G401.6 (cell line): ENCODE measurements around the gene PWWP2B.
"Not testable (repeated sequence)": the region's sequence is repeated elsewhere in the genome, so short reads cannot be mapped to it uniquely, and the experiment has no call there.

ENCODE experiments used
- FAIRE-seq: peaks from 2 replicates; lab custom pipeline; 2012; peaks lifted over from hg19 to GRCh38; lab: Jason Lieb, UNC

The PWWP2B gene

DNA sequence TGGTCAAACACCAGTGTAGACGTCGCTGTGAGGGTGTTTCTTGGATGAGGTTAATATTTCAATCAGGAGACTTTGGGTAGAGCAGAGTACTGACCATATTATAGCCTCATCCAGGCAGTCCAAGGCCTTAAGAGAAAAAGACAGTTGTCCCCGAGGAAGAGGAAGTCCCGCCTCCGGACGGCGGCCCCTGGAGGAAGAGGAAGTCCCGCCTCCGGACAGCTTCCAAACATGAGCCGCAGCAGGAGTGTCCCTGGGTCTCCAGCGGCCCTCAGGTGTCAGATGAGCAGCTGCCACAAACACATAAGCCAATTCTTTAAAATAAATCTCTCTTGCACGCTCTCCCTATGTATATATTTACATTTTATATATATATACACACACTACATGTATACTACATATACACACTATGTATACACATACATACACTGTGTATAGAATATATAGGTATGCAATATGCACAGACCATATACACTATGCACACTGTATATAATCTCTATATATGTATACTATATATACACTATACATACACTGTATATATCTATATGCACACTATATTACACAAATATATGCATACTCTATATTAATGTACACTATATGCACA is 37.5 kb downstream of the PWWP2B start:
- no peak for FAIRE-seq

DNA sequence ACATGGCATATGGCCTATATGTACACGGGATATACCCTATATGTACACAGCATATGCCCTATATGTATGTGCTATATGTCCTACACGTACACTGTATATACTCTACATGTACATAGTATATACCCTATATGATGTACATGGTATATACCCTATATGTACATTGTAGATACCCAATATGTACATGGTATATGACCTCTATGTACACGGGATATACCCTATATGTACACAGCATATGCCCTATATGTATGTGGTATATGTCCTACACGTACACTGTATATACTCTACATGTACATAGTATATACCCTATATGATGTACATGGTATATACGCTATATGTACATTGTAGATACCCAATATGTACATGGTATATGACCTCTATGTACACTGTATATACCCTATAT is 38.3 kb downstream of the PWWP2B start:
- not testable (repeated sequence) for FAIRE-seq

DNA sequence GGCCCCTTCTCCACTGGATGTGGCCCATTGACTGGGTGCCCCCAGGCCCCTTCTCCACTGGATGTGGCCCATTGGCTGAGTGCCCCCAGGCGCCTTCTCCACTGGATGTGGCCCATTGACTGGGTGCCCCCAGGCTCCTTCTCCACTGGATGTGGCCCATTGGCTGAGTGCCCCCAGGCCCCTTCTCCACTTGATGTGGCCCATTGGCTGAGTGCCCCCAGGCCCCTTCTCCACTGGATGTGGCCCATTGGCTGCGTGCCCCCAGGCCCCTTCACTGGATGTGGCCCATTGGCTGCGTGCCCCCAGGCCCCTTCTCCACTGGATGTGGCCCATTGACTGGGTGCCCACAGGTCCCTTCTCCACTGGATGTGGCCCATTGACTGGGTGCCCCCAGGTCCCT is 39.1 kb downstream of the PWWP2B start:
- not testable (repeated sequence) for FAIRE-seq

DNA sequence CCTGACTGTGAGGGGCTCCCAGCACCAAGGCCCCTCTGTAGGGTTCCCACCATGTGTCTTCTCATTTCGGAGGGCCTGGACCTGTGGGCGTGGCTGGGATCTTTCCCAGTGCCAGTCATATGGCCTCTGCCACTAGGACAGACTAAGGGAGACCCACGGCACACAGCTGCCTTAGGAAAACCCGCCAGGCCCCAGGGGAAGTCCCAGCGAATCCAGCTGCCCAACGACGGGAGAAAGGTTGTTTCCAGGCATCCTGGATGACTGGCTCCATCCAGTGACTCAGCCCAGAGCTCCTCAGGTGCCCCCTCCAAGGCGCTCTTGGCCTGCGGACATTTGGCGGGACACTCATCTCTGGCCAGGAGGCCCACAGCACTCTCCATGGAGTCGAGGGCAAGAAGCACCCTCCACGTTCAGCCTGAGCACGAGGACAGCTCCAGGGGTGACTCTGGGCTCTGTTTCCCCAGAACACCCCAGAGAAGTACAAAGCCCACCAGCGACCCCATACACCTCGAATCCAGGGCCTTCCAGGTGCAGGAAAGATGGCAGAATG is 39.9 kb downstream of the PWWP2B start:
- FAIRE-seq = no peak

DNA sequence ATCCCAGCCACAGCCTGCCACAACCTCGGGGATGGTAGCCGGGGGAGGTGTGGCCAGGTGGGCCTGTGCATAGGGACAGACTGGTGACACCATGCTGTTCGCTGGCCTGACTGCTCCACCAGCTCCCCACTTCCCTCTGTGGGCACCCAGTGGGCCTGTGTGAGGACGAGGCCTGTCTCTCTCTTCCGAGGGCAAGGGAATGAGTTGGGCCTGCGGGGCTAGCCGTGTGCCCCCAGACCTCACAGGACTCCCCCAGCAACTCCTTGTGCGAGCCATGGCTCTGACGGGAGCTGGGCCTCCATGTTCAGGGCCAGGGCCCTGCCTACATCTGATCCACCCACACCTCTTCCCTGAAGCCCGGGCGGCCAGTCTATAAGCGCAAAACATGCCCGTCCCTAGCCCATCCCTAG is 40.5 kb downstream of the PWWP2B start:
- FAIRE-seq = no peak

DNA sequence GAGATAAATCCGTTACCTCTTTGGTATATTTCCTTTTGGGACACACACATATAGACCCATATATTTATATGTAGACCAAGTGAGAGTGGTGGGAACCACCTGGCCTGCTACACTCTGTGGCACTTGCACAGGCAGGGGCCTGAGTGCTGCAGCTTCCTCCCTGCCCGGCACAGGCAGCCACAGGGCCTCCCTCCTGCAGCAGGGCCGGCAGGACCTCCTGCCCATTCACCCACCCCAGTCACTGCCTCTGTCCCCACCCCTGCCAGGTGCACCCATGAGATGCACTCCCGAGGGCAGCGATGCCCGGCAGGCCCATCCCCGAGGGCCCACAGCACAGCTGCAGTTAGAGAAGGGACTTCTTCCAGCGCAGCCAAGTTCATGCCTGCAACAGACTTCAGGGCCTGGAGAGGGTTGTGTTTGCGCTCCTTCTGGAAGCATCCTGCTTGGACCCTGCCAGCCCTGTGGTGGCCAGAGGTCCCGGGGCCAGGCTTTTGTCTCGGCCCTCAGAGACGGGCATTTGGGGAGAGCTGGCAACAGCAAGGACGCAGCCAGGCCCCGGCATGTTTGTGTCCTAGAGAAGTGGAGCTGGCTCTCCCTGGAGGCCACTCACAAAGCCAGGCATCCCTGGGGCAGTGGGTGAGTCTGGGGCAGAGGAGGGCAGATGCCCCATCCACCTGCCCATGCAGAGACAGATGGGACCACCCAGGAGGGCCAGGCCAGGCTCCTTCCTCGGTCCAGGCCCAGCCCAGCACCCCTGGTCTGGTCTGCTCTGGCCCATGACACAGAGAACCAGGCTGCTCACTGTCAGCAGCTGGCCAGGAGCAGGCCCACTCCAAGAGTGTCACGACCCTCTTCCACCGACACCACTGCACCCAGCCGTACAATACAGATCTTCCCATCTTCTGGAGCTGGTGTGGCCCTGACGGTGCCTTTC is 41.4 kb downstream of the PWWP2B start:
- no peak for FAIRE-seq

DNA sequence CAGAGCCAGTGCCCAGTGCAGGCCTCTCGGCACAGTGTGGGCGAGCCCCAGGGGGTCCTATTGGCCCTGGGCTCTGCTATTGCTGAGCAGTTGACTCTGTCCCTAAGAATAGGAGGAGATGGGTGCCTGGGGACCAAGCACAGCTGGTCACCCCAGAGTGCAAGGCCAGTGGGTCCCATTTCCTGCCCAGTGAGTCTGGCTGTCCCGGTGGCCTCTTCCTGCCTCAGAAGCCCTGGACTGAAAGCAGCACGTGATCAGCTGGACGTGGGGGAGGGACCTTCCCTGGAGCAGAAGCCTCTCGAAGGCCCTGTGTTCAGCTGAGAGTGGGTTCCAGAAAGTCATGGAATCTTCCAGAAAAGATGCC is 42.0 kb downstream of the PWWP2B start:
- no peak for FAIRE-seq

DNA sequence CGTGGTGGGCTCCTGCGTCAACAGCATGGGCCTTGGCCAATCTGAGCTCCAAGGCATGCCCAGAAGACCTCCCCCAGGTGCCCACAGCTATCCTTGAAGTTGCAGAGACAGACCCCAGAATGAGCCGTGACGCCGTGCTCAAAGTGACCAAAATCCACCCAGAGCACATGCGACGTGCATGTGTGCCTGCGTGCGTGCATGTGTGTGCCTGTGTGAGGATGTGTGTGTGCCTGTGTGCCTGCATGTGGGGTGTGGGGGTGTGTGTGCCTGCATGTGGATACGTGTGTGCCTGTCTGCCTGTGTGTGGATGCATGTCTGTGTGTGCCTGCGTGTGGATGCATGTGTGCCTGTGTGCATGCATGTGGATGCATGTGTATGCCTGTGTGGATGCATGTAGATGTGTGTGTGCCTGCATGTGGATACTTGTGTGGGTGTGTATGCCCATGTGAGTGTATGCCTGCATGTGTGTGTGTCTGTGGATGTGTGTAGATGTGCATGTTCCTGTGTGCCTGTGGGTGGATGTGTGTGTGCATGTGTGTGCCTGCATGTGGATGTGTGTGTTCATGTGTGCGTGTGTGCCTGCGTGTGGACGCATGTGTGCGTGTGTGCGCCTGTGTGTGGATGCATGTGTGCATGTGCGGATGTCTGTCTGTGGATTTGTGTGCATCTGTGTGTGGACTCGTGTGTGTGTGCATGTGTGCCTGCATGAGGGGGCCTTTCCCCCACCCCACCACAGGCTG is 42.6 kb downstream of the PWWP2B start:
- no peak for FAIRE-seq

DNA sequence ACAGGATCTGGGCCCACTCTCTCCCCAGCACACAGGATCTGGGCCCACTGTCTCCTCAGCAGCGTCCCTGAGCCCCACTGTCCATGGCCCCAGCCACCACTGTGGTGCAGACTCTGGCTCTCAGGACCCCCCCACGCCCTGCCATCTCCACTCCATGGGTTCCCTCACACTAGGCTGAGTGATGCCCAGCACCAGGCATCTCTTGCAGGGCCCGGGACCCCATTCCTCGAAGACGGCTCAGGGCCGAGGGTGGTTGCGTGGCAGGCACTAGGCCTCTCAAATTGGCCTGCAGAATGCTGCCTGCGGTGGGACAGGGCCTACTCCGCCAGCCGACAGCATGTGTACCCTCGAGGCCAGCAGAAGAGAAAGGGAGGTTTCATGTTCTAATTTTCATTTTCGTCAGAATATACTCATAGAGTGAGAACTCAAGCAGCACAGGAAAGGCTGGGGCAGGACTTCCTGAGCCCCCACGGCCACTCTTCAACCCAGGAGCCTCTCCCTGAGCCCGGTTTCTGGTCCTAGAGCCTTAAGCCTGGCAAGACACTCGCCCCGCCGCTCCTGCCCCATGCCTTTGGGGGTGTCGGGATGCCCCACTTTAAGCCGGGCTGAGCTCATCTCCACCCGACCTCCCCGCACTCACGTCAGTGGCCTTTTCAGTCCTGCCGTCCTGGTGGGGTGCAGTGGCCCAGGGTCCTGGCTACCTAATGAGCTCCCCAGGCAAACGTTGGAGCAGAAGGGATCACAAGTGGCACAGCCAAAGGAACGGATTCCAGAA is 44.0 kb downstream of the PWWP2B start:
- no peak for FAIRE-seq

DNA sequence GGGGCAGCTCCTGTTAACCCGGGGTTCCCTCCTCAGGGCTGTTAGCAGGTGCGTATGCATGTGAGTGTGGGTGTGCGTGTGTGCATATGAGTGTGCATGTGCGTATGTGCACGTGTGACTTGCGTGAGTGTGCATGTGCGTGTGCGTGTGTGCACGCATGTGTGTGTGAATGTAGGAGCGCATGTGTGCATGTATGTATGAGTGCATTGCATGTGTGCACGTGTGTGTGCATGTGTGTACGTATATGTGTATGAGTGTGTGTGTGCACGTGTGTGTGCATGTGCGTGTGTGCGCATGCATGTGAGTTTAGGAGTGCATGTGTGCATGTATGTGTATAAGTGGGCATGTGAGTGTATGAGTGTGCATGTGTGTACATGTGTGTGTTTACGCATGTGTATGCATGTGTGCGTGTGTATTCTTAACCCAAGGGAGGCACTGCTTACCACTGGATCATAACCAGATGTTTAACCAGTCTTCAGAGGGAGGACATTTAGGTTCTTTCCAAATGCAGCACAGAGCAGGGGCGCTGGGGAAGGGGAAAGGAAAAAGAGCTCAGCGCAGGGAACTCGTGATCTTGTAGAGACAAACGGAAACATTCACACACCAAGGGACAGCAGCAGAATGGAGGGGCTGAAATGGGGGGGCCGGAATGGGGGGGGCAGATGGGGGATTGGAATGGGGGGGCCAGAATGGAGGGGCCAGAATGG is 45.0 kb downstream of the PWWP2B start:
- FAIRE-seq = no peak

DNA sequence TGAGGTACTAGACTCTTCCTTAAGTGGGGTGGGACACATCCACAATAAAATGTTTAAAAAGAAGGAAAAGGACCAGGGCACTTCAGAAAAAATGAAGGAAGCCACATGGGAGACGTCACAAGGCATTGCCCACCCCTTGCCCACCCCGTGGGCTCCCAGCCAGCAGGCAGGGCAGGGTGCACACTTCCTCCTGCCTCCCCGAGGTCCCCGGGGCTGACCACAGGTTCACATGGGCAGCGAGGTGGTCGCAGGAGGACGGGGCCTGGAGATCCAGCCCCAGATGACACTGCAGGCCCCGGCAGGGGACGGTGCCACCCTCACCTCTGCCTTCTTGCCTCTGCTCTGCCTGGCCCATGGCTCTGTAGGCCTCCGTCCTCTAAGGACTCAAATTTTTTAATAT is 45.6 kb downstream of the PWWP2B start:
- FAIRE-seq = no peak

DNA sequence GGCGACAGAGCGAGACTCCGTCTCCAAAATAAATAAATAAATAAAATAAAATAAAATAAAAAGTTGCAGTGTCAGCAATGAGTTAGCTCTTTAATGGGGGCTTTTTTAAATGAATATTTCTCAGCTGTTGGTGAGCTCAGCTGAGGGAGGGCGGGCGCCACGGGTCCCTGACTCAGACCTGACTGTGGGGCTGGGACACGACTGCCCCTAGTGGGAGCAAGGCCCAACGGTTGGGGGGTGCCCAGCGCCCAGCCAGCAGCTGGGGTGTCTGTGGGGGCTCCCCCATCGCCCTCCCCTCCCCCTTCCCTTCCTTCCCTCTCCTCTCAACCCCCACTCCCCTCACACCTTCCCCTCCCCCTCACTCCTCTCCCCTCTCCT is 46.6 kb downstream of the PWWP2B start:
- FAIRE-seq = no peak

DNA sequence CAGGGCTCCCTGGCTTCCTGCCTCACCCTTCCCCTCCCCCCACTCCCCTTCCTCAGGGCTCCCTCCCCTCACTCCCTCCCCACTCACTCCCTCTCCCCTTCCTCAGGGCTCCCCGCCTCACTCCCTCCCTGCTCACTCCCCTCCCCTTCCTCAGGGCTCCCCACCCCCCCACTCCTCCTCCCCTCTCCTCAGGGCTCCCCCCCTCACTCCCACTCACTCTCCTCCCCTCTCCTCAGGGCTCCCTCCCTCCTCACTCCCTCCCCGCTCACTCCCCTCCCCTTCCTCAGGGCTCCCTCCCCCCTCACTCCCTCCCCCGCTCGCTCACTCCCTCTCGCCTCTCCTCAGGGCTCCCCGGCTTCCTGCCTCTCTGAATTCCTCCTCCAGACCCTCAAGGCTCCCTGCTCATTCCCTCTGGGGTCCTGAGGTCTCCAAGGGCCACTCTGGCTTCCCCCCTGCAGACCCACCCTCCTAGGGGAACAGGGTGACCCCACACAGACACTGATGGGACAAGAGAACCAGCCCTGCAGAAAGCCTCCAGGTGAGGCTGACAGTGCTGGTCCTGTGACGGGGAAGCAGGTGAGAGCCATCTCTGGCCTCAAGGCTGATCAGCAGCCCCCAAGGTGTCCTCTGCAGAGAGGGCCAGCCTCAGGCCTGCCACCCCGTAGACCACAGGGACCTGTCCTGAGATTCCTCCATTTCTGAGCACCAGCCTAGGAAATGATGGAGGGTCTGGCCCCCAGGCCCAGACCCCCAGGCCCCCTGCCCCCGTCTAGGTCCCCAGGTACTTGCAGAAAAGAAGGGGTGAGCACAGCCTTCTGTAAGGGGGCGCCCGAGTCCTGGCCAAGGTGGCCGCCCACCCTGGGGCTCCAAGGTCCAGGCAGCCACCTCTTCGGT is 47.2 kb downstream of the PWWP2B start:
- FAIRE-seq = no peak

DNA sequence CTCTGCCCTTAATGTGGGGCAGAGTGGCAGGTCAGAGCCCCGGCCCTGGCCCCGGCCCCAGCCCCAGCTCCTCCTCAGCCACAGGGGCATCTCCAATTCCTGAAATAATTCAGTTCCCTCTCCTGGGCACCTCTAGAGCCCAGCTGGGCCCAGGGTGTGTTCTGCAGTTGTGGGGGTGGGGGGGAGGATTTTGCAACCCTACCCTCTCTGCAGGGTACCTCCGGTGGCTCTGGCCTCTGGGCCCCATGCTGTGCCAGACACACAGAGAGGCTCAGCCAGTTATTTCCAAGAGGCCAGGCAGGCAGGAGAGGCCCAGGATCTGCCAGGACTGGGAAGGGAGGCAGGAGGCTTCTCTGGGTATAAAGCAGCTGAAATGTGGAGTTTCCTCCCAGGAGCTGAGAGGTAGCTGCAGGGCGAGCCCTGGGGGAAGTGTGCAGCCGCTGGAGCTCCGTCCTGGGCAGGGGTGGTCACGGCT is 47.9 kb downstream of the PWWP2B start:
- FAIRE-seq = no peak

DNA sequence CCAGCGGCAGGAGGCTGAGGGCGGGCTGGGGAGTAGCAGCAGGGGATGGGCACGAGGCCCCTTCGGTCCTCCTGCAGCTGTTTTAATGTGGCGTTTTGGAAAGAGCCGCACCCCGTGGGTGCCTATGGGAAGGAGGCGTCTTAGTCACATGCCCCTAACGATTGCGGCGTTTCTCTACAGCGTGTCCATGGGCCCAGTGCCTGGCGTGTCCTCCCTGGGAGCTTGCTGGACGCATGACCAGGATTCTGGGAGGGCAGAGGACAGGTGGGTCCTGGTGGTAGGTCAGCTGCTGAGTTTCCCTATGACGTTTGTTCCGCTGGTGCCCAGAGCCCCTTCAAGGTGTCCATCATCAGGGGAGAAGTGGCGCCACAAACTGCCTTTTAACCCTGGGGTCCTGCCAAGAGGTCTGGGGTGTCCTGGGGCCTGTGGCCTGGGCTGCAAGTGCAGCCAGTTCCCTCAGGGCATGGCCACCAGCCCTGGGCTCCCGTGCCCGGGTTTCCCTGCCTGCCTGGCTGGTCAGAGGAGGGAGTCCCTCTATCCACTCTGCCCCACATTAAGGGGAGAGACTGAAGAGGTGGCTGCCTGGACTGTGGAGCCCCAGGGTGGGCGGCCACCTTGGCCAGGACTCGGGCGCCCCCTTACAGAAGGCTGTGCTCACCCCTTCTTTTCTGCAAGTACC is 48.7 kb downstream of the PWWP2B start:
- FAIRE-seq = no peak

DNA sequence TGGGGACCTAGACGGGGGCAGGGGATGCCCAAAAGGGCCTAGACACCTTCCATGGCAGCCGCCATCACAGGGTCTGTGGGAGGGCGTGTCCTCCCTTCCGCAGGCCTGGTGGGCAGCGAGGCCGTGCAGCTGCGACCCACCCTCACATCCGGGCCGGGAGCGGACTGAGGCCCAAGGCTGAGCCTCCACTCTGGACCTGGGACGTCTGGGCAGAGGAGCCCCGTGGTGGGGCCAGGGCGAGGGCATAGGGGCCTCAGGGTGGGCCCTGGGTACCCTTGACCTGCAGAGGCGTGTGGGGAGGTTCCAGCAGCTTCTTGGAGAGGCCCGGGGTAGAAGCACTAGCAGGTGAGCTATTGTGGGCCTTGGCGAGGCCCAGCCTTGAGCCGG is 49.2 kb downstream of the PWWP2B start:
- no peak for FAIRE-seq

DNA sequence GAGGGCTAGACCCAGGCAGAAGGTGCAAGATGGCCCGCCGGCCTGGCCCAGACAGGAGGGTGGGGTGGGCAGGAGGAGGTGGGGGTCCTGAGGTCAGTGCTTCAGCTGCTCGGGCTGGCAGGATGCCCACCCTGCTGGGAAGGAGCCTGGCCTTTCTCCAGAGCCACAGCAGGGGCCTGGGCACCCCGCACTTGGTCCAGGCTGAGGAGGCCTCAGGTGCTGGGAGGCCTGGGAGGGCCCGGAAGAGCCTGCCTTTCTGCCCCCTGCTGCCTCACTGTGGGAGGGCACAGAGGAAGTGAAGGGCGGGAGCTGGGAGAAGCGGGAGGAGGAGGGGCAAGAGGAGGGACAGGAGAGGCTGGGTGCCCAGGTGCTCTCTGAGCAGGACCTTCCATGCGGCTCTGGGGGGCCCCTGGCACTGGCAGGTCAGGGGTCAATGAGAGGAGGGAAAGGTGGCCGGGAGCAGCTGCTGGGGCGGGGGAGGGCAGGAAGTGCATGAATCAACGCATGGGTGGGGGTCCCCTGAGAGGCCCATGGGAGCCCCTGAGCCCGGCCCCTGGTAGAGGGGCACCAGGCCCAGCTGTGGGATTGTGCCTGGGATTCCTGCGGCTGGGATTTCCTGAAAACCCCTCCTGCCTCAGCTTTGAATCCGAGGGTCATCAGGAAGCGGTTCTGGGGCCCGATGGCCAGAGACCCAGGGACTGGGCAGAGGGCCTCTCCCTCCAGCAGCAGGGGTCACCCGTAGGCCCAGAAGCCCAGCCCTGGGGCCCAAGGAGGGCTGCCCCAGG is 49.9 kb downstream of the PWWP2B start:
- FAIRE-seq = no peak

DNA sequence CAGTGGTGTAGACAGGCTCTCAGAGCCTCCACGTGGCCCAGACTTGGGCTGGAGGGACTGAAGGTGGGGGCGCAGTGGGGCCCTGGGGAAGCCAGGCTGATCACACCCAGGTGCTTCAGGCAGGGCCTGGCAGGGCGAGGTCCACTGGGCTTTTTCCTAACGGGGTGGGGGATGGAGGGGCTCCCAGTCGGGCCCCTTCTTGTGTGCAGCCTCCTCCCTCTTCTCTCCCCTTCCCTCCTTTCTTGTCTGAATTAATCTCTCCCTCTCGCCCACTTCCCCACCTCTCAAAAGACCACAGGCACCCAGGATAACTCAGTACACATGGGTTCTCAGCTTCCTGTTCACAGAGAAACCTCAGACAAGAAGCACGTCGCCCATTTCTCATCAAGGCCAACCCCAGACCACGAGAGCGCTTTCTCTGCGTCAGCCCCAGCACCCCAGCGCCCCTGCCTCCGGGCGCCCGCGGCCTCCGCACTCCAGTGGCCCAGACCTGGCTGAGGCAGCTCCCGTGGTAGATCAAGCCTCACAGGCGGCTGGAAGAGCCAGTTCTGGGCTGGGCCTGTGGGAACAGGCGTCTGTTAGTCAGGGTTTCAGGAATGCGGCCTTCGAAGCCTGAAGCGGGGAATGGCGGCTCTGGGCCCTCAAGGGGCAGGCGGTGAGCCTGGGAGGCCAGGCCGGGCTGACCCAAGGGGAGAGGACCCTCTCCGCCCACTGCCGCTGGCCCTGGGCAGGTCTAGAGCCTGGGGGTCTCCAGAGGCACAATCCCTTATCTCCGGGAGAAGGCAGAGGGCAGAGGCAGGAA is 50.6 kb downstream of the PWWP2B start:
- FAIRE-seq = no peak
